SW480 (cell line): ENCODE results near the gene PTPN3.
"Not testable (repeated sequence)": the region's sequence is repeated elsewhere in the genome, so short reads cannot be mapped to it uniquely, and the experiment has no call there.

ENCODE experiments used
- DNase-seq: peaks from one replicate; pipeline ENCODE4 v3.0.0-alpha.2; 2016; ENCODE audit warnings: low spot score

PTPN3 gene, protein sequence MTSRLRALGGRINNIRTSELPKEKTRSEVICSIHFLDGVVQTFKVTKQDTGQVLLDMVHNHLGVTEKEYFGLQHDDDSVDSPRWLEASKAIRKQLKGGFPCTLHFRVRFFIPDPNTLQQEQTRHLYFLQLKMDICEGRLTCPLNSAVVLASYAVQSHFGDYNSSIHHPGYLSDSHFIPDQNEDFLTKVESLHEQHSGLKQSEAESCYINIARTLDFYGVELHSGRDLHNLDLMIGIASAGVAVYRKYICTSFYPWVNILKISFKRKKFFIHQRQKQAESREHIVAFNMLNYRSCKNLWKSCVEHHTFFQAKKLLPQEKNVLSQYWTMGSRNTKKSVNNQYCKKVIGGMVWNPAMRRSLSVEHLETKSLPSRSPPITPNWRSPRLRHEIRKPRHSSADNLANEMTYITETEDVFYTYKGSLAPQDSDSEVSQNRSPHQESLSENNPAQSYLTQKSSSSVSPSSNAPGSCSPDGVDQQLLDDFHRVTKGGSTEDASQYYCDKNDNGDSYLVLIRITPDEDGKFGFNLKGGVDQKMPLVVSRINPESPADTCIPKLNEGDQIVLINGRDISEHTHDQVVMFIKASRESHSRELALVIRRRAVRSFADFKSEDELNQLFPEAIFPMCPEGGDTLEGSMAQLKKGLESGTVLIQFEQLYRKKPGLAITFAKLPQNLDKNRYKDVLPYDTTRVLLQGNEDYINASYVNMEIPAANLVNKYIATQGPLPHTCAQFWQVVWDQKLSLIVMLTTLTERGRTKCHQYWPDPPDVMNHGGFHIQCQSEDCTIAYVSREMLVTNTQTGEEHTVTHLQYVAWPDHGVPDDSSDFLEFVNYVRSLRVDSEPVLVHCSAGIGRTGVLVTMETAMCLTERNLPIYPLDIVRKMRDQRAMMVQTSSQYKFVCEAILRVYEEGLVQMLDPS

DNA sequence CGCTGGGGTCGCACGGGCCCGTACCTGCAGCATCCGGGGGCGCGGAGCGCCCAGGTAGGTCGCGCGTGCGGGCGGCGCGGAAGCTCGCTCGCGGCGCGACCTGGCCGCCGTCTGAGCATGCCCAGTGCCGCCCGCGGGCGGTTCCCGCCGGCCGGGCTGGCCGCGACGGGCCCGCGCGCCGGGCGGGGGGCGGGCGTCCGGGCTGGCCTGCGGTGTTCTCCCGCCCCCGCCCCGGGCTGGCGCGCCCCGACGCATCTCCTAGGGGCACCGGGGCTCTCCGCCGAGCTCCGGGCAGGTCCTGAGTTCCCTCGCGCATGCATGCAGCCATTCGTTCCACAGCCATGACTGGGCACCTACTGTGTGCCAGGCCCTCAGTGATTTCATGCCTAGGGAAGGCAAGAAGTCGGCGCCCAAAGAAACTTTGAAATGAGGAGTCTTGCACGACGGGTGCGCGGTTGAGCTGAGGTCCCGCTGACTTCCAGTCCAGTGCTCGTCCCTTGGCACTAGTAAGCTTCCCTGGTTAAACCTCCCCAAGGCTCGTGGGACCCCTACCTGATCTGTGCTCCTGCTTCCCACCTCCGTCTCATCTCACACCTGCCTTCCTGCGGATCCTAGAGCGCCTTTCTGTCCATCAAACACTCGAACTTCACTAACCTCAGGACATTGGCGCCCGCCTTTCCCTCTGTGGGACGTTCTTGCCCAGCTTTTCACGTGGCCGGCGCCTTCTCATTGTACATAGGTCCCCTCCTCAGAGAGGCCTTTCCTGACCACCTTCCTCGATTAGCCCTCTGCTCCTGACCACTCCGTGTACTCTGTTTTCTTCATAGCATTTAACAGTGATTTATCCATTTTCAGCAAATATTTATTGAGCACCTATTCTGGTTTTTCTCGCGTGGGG is at the start of gene PTPN3:
TSS of gene PTPN3 (minus strand) at position 113 of the 898 bp plus-strand sequence. CDS start 34,873 bp downstream, outside the sequence.
- peak; percentile 27 for DNase-seq

DNA sequence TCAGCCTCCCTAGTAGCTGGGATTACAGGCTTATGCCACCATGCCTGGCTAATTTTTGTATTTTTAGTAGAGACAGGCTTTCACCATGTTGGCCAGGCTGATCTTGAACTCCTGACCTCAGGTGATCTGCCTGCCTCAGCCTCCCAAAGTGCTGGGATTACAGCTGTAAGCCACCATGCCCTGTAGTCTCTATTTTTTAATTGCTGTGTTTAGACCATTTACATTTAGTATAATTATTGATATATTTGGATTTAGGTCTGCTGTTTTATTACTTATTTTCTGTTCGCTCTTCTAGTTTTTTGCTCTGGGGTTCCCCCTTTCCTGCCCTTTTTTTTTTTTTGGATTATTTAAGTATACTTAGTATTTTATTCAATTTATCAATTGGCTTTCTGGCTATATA is 46.8 kb upstream of the PTPN3 start:
- not testable (repeated sequence) for DNase-seq

DNA sequence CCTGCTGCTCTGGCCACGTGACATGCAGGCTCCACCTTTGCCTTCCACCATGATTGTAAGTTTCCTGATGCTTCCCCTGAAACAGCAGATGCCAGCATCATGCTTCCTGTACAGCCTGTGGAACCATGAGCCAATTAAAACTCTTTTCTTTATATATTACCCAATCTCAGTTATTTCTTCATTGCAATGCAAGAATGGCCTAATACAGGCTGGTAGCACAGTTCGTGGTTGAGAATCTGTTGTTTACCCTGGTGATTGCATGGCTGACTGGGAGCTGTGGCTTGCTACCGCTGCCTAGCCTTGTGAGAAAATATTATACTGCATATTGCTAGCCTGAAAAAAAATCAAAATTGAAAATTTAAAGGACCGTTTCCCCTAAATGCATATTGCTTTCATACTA is 44.8 kb upstream of the PTPN3 start:
- no peak for DNase-seq

DNA sequence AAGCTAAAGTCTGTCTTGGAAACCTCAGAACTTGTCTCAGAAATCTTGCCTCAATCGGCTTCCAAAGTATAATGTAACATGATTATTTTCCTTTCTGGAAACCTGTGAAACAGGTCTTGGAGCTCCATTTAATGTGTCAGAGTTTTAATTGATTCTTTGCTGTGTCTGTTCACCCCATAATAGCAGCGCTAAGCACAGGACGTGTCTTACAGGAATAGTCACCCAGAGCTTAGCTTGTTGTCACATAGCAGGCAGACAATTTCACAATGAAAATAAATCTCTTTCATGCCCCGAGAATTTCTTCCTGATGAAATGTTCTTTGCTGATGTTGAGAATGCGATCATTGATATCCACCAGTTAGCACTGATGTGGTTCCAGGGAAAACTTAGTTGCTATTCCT is 40.2 kb upstream of the PTPN3 start:
- DNase-seq: no peak

DNA sequence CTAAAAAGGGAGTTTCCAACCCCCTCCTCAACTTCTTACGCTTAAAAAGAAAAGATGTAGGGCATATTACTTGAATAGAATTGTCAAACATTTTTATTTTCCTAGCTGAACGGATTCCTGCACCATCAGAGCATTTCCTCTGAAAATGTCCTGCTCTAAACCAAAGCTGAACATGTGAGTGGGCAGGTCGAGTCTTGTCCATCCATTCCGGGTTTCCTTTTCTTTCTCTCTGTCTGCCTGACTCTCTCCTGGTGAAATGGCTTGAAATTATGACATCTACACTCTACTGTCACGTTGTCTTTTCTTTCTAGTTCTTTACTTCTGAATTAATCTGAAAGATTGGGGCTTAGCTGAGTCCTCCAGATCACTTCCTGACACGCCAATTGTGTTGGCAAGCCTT is 39.2 kb upstream of the PTPN3 start:
- no peak for DNase-seq

DNA sequence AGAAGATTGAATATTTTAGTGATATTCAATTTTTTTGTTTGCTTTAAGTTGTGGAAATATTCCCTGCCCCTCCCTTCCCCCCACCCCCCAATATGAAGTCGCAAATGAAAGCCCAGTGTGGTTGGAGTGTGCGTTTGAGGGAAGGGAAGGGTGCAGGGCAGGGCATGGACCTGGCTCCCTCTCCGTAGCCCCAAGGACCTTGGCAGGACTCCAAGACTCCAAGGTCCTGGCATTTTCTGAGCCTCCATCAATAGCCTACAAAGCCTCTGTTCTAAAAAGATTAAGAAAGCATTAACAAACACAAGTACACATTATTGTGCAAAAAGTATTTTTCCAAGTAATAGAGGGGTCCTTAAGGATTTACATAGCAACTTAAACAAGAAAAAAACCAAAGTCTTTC is 38.8 kb upstream of the PTPN3 start:
- DNase-seq: no peak

DNA sequence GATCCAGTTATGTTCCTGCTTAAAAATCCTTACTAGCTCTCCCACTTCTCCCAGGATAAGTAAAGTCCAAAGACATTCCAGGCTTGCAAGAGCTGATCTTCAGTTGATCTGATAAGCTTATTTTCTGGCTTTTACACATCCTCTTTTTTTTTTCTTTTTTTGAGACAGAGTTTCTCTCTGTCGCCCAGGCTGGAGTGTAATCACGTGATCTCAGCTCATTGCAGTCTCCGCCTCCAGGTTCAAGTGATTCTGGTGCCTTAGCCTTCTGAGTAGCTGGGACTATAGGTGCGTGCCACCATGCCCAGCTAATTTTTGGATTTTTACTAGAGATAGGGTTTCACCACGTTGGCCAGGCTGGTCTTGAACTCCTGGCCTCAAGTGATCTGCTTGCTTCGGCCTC is 37.3 kb upstream of the PTPN3 start:
- no peak for DNase-seq

DNA sequence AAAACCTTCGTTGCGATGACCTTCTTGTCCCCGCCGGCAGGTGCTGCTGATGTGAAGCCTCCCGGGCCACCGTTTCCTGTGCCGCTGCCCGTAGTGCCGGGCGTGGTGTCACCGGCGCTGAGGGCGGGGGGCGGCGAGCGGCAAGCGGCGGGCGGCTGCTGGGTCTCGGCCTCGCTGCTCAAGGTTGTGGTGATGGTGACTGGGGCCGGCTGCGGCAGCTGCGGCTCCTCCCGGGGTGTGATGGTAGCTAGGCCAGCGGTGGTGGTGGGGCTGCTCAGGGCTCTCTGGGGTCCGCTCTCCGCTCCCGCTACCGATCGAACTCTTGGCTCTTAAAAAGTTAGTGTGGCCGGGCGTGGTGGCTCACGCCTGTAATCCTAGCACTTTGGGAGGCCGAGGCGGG is 36.0 kb upstream of the PTPN3 start:
- no peak for DNase-seq

DNA sequence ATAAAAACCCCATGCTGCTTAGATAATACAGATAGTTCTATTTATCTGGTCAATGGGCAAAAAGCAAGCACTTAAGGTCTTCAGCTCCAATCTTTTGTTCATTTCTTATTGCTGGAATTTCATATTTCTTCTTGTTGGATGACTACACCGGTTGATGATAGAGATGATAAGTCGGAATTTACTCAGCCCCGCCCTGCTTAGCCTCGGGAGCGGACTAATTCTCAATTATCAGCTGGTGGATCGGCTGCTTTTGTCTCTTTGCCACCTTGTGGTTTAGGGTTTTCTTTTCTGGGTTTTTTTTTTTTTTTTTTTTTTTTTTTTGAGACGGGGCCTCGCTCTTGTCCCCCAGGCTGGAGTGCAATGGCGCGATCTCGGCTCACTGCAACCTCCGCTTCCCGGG is 34.5 kb upstream of the PTPN3 start:
- not testable (repeated sequence) for DNase-seq

DNA sequence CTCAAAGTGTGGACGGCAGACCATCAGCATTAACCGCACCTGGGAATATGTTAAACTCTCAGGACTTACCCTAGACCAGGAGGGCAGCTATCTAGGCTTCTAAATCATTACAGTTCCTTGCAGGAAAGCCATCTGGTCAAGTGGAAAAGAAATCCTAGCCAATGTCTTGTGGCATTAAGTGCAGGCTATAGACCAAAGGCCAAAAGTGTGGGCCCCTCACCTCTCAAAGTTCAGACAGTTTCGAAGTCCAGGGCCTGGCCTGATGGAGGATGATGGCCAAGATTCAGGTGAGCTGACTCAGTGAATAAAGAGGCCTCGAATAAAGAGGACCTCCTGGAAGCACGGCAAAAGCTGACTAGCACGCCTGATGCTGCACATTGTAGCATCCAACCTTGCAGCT is 24.0 kb upstream of the PTPN3 start:
- DNase-seq: no peak

DNA sequence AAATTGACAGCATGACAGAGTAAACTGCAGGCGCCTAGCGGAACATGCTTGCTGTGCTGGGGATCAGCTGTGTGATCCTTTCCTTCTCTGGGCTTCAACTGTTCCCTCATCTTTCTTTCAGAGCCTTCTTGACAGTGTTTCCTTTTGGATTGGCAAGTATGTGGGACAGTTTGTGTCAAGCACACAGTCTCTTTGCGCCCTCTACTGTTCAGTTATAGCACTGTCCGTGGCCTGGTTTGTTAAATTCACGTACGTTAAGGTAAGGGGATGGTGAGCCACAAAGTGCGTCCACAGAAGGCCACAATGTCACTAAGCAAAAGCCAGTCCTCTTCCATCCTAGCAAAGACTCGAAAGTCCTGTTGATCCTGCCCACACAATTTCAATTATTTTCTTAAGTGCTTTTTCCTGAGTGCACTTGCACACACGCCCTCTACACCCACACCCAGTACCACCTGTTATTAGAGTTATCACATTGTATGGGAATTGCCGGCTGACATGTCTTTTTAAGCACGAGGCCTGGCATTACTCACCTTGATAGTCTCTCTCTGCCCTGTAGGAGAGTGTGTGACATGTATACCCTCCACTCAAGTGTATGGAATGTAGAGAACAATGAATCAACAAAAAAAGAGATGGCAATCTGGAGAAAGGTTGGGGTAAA is 22.5 kb upstream of the PTPN3 start:
- DNase-seq: peak; percentile 75

DNA sequence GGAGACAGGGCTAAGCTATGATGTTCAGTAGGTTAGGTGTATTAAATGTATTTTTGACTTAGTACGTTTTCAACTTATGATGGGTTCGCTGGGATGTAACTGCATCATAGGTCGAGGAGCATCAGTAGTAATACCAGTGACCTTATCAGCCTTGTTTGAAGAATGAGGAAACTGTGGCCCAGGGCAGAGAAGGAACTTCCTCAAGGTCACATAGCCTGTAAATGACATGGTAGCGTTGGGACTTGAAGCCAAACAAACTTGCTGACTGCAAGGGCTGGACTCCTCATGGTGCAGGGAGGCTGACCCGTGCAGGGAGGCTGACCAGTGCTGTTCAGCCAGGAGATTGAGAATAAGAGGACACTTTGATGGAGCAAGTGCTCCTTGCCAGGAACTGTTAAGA is 21.3 kb upstream of the PTPN3 start:
- DNase-seq: no peak

DNA sequence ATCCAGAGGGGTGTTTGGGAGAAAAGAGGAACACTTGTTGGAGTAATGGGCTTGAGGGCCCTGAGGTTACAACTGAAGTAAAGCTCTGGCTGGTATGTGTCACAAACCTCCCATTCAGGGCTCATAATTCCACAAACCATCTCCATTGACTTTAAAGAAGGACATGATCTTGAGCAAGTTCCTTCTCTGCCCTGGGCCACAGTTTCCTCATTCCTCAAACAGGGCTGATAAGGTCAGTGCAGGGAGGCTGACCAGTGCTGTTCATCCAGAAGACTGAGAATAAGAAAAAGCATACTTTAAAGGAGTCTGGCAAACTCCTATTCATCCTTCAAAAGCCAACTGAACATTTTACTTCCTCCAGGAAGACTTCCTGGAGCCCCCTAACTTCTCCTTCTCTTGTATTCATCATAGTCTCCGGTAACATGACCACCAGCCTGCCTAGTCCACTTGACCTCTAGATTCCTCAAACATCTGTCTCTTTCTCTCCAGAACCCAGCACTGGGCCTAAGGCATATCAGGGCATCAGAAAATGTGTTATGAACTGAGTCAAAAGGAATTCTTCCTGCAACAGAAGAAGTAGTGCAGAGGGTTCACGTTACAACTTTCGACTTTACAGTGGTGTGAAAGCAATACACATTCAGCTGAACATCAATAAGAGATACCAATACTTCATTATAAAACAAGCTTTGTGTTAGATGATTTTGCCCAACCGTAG is 20.7 kb upstream of the PTPN3 start:
- no peak for DNase-seq

DNA sequence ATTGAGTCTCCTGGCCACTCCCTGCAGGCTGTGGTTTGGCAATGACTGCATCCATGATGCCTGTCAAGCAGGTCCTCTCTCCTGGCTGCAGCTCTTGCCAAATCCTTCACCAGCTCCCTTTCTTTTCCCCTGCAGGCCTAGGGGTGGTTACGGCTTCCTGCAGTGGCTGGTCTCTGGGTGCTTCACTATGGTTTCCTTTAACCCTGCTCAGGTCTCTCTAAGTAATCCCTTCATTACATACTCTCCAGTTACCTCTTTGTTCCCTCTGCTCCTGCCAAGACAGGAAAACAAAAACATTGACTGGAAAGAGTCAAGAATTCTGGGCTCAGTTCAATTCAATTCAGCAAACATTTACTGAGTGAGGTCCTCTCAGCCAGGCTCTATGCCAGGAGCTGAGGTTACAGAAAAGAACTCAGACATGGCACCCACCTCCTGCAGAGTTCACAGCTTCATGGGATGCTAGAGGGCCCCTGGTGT is 19.8 kb upstream of the PTPN3 start:
- DNase-seq: no peak

DNA sequence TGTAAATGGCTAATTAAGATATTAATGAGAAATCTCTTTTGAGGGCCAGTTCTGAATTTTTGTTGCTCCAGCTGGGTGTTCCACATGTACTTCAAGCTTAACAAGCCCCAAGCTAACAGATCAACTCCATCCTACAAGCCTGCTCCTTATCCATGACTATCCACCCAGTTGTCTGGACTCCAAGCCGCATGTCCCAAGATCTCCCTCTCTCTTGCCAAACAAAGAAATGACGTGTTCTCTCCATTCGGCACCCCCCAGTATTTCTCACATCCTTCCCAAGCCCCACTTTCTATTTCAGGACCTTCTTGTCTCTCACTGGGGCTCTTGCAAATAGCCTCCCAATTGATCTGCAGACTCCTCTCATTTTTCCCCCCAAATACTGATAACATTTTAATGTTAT is 15.8 kb upstream of the PTPN3 start:
- no peak for DNase-seq

DNA sequence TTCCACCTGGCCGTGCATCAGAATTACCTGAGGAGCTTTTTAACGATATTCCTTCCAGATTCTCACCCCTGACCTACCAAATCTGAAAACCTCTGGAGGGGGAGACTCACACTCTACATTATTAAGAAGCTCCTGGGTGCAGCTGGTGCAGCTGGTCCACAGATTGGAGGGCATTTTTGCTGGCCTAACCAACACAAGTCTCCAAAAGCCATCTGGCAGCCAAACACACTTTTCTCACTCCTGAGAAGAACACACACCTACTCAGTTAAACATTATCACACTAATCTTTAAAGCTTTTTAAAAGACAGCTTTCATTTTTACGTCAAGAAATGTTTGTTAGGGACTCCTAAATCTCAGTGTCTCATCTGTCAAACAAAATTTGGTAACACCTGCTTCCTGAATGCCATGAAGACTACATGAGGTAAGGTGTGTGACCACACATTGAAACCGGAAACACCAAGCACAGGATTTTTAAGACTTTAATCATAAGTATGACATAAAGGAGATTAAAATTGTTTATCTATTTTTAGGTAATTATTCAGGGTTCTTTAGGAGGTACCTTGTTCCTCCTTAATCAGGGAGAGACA is 14.2 kb upstream of the PTPN3 start:
- DNase-seq: no peak

DNA sequence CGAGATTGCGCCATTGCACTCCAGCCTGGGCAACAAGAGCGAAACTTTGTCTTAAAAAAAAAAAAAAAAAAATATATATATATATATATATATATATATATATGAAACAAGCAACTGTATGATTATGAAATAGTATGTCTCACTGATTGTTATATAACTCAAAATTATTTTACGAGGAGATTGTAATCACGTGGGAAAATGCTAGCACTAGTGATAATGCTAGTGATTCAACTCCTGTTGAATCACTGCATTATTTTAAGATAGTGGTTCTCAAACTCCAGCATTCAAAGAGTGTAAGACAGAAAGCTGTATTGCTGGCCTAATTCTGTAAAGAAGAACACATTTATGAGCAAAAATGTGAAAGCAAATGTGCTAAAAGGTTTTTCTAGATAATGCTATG is 12.4 kb upstream of the PTPN3 start:
- no peak for DNase-seq

DNA sequence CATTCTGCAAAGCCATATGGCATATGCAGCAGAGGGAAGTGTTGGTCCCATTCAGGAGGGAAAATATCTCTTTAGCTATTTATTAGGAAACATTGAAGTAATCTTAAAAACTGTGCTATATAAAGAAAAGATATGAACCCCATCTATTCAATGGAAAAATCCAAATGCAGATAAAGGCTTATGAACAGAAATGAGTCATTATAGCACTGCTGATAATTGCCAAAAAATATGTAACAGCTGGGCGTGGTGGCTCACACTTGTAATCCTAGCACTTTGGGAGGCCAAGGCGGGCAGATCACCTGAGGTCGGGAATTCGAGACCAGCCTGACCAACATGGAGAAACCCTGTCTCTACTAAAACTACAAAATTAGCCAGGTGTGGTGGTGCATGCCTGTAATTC is 11.9 kb upstream of the PTPN3 start:
- DNase-seq: not testable (repeated sequence)

DNA sequence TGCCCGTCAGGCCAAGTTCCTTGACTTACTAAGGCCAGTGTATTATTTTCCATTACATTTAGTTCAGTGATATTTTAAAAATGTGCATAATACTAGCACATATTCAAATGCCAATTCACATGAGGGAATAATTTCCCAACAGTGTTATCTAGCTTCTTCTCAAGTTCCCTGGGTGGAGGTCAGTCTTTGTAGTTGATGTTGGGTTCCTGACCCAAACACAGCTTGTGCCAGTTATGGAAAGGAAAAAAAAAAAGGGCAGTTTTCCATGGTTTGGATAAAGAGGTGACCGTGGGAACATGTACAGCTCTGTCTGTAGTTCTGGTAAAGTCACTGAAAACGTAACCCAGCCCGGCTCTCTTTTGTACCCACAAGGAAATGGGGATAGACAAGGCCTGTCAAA is 11.5 kb upstream of the PTPN3 start:
- no peak for DNase-seq

DNA sequence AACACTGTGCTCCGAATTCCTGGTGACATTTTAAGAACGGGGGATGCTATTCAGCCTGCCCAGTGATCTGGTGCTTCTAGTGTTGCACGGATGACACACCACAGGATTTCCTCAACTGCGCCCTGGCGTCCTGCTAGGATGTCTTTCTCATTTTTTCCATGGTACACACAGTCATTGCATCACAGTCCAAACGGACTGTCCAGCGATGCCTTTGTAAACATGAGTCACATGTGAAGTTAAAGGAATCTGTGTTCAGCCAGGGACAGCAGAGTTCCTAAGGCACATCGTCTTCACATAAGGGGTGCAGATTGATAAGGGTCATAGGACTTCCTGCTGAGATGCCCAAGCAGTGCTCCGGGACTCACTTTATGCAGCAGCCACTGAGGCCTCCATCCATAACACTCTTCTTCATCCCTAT is 9.3 kb upstream of the PTPN3 start:
- no peak for DNase-seq
